ENCODE data around the gene TMEM132C. TPM values are rescaled to one million over a fixed set of nuclear protein-coding genes. Genes with fewer than 3 reads are reported as not detected.

Gene TMEM132C
- total RNA-seq, 1 experiment from 2014 or later: not detected

DNA sequence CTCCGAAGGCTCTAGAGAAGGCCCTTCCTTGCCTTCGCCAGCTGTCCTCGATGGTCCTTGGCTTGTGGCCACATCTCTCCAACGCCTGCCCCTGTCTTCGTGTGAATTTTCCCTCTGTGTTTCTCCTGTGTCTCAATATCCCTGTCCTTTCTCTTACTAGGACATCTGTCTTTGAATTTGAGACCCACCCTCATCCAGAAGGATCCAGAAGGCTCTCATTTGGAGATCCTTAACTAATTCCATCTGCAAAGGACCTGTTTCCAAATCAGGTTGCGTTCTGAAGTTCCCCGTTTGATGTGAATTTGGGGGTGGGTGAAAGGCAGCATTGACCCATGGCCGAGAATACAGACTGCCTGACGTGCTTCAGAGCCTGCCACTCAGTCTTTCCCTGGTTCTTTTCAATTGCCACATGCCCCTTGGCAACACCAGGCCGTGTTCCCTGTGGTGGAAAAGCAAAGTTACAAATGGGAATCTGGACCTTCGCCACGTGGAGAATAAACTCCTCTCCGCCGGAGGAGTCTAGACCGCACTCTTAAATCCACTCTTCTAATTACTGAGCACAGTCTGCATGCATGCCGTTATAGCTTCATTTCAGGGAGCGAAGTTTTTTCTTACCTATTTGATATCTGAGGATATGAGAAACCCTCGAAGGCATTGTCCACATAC is 158.8 kb downstream of the TMEM132C start:
- ATAC-seq: no peak
- TF ChIP-seq EZH2phosphoT487 (IDR thresholded peaks at IDR 0.05; ENCODE audit: borderline replicate concordance, low read length): no peak
- TF ChIP-seq EZH2 (IDR thresholded peaks at IDR 0.05; ENCODE audit: low read length, unreplicated experiment): no peak
- TF ChIP-seq CTCF (conservative IDR thresholded peaks at IDR 0.05; ENCODE audit: low read depth, low read length): no peak
- ChIA-PET CTCF (no interaction called here), POLR2A (ENCODE audit: unreplicated experiment) (no interaction called here)
- Histone ChIP-seq H3K9me3 (ENCODE audit: low read length) (0 out of 2 replicates have a peak, but pooled peaks cover 3% of the 10 kb centered on the region), H3K27me3 (ENCODE audit: low read length) (peaks cover 21% of the 10 kb centered on the region; the same call in 1 of the 2 replicates), H3K79me2 (ENCODE audit: low read length) (no peaks in the 10 kb centered on the region), H3K27ac (ENCODE audit: low read length) (no peak overlapping the region), H3F3A (ENCODE audit: low read length, unreplicated experiment) (no peaks in the 10 kb centered on the region), H3K4me3 (ENCODE audit: low read length) (no peak overlapping the region), H3K9ac (ENCODE audit: low read length) (no peak overlapping the region), H3K36me3 (ENCODE audit: low read depth, low read length) (no peaks in the 10 kb centered on the region), H3K9me2 (replicated peaks; ENCODE audit: low read length) (no peaks in the 10 kb centered on the region), H2AFZ (ENCODE audit: low read length) (no peak overlapping the region), H3K4me2 (ENCODE audit: low read length) (no peak overlapping the region), H4K20me1 (ENCODE audit: low read length) (no peaks in the 10 kb centered on the region), H3K4me1 (ENCODE audit: insufficient read depth, low read length) (no peaks in the 10 kb centered on the region)
- intact Hi-C loops (cut with micrococcal nuclease): no loop called here
- no peak for DNase-seq
- no TSS peak for BruUV-seq (replicated peaks)

- Histone ChIP-seq H3K4me3 (ENCODE audit: low read length) (no peak overlapping the region), H3K36me3 (ENCODE audit: low read depth, low read length) (no peaks in the 10 kb centered on the region), H3K9ac (ENCODE audit: low read length) (no peak overlapping the region), H3K79me2 (ENCODE audit: low read length) (no peaks in the 10 kb centered on the region), H3K27me3 (ENCODE audit: low read length) (peaks cover 21% of the 10 kb centered on the region; the same call in 1 of the 2 replicates), H3K4me1 (ENCODE audit: insufficient read depth, low read length) (no peaks in the 10 kb centered on the region), H3K27ac (ENCODE audit: low read length) (no peak overlapping the region), H4K20me1 (ENCODE audit: low read length) (no peaks in the 10 kb centered on the region), H3K4me2 (ENCODE audit: low read length) (no peak overlapping the region), H3K9me3 (ENCODE audit: low read length) (0 out of 2 replicates have a peak, but pooled peaks cover 3% of the 10 kb centered on the region), H3F3A (ENCODE audit: low read length, unreplicated experiment) (no peaks in the 10 kb centered on the region), H2AFZ (ENCODE audit: low read length) (no peak overlapping the region), H3K9me2 (replicated peaks; ENCODE audit: low read length) (no peaks in the 10 kb centered on the region)
- intact Hi-C loops (cut with micrococcal nuclease): no loop called here
- no peak for TF ChIP-seq EZH2phosphoT487 (IDR thresholded peaks at IDR 0.05; ENCODE audit: borderline replicate concordance, low read length)
- TF ChIP-seq CTCF (conservative IDR thresholded peaks at IDR 0.05; ENCODE audit: low read depth, low read length): no peak
- no peak for TF ChIP-seq EZH2 (IDR thresholded peaks at IDR 0.05; ENCODE audit: low read length, unreplicated experiment)
- ATAC-seq (no peak), DNase-seq (no peak)
- ChIA-PET CTCF (no interaction called here), POLR2A (ENCODE audit: unreplicated experiment) (no interaction called here)
- BruUV-seq (replicated peaks): no TSS peak
Measured at GRCh38 chr12:128426511-128426910, 159.5 kb downstream of the TMEM132C start.

DNA sequence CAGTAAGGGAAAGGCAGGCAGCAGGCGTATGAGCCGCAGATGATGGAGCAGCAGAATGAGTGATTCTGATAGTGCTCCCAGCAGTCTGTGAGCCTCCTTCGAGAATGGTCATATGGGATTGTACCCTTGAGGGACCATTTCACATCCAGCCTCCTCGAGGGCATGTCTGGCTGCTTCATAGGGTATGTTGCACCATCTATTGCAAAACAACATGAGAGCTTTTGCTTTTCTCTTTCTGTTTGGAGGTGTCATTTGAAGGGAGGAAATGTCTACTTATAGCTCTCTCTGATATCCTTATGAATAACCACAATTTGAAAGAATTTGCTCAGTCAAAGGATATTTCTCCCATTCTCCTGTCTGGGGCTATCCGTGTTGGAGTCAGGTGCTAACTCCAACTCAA is 172.8 kb downstream of the TMEM132C start:
- no peaks in the 10 kb centered on the region for H3K9me2 ChIP-seq (replicated peaks; ENCODE audit: low read length)
- no peaks in the 10 kb centered on the region for H3K36me3 ChIP-seq (ENCODE audit: low read depth, low read length)
- no peak for TF ChIP-seq EZH2phosphoT487 (IDR thresholded peaks at IDR 0.05; ENCODE audit: borderline replicate concordance, low read length)
- no peak for TF ChIP-seq CTCF (conservative IDR thresholded peaks at IDR 0.05; ENCODE audit: low read depth, low read length)
- no peak for TF ChIP-seq EZH2 (IDR thresholded peaks at IDR 0.05; ENCODE audit: low read length, unreplicated experiment)
- H3K27ac ChIP-seq (ENCODE audit: low read length): no peak overlapping the region
- BruUV-seq (replicated peaks): no TSS peak
- H3K4me1 ChIP-seq (ENCODE audit: insufficient read depth, low read length): no peaks in the 10 kb centered on the region
- no peaks in the 10 kb centered on the region for H3F3A ChIP-seq (ENCODE audit: low read length, unreplicated experiment)
- DNase-seq (no peak), ATAC-seq (no peak)
- intact Hi-C loops (cut with micrococcal nuclease): no loop called here
- H3K4me3 ChIP-seq (ENCODE audit: low read length): no peak overlapping the region
- H3K4me2 ChIP-seq (ENCODE audit: low read length): no peak overlapping the region
- no peaks in the 10 kb centered on the region for H3K79me2 ChIP-seq (ENCODE audit: low read length)
- H3K27me3 ChIP-seq (ENCODE audit: low read length): peaks cover 15% of the 10 kb centered on the region
- POLR2A ChIA-PET (ENCODE audit: unreplicated experiment): no interaction called here
- H3K9ac ChIP-seq (ENCODE audit: low read length): no peak overlapping the region
- no peak overlapping the region for H2AFZ ChIP-seq (ENCODE audit: low read length)
- no peaks in the 10 kb centered on the region for H4K20me1 ChIP-seq (ENCODE audit: low read length)
- no peaks in the 10 kb centered on the region for H3K9me3 ChIP-seq (ENCODE audit: low read length)
- CTCF ChIA-PET: no interaction called here
